Amniotic stem cell (primary cell): Measurements from ENCODE around the gene GJA9.
"Not testable (repeated sequence)": the region's sequence is repeated elsewhere in the genome, so short reads cannot be mapped to it uniquely, and the experiment has no call there.

Source experiments
- DNase-seq: peaks from one replicate; lab custom pipeline; 2025; lab: John Stamatoyannopoulos, UW

The GJA9 gene

DNA sequence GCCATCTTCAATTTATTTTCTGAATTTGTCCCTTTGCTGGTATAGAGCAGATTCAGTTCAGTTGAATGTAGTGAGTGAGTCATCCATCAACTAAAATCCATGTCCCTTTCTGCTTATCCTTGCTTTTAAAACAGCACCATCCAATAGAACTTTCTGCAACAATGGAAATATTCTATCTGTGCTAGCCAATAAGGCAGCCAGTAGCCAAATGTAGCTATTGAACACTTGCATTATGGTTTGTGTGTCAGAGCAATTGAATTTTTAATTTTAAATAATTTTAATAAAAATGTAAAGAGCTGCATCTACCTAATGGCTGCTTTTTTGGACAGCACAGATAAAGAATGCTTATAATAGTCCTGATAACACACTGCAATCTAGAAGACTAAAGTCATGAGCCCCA, at the start of gene GJA9:
TSS of gene GJA9 (minus strand) at position 101 of the 400 bp plus-strand sequence. CDS start 5,489 bp downstream, outside the sequence.
- DNase-seq, result no peak

DNA sequence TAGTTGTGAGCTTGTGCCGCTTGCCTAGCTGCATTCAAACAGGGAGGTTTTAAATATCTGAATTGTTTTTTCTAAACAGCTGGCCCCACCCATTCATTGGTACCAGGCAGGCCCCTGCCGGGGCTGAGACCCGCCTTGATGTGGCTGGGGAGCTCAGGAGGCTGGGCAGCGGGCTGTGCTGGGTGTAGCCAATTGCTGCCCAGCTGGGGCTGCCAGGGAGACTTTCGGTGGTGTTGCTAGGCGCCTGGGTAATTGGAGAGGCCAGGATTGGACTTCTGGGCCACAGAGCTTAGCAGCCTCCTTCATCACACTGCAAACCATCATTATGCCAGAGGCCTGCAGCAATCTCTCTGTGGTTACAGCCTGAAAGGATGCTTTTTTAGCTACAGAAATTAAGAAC, 48.1 kb upstream of the GJA9 start:
- no peak for DNase-seq

DNA sequence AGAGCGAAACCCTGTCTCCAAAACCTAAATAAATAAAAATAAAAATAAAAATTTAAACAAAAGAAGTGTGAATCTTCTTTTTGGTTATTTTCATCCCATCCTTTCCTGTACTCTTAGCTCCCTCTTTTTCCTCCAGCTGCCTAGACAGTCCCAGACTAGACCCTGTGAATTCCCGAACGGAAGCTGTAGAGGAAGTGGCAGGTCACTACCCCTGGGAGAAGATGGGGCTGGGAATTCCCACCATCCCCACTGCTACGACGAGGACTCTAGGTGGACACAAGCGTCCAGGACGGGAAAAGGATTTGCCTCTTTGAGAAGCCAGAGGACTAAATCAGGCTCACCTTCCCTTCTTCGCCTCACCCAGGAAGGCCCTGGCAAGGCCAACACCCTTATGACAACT, 47.7 kb upstream of the GJA9 start:
- no peak for DNase-seq

DNA sequence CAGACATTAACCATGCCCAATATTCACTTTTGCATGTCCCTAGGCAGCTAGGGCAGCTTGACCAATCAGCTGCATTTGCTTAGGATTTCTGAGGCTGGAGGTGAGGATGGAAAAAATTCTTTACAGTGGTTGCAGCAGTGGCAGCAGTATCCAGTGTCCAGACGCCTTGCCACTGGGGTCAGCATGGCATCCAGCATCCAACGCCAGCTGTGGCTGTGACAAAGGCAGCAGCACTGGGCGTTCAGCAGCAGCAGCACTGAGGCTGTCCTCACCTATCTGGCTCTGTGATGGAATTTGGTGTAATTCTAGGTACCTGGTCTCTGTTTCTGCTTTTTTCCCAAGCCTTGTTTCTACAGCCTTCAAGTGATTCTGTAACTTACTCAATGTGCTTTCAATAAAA, 44.7 kb upstream of the GJA9 start:
- DNase-seq, result no peak

DNA sequence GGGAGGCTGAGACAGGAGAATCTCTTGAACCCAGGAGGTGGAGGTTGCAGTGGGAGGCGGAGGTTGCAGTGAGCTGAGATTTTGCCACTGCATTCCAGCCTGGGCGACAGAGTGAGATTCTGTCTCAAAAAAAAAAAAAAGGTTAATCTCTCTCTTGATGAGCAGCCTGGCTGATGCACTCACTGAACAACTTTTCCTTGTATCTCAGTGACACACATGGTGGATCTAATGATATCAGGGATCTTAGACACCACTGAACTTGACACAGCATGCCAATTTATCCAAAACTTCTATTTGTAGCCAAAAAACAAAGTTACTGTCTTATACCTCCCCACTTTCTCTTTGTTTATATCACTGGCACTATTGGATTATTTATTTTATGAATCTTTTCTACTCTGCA, 44.0 kb upstream of the GJA9 start:
- no peak for DNase-seq

DNA sequence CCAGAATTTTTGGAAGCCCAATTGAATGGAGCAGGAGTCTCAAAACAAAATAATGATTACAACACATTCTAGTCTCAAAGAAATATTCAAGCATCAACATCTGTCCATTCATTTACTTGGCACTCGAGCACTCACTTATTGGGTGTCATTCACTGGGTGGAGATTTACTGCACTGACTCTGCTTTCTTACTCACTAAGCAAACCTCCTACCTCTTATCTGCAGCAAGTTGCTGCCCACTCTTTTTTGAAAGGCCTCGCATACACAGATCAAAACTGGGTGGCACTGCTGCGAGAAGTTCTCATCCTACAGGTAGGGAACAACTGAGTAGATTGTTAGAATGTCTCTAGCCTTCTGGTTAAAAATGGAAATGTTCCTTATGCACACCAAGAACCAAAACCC, 42.2 kb upstream of the GJA9 start:
- DNase-seq, result no peak

DNA sequence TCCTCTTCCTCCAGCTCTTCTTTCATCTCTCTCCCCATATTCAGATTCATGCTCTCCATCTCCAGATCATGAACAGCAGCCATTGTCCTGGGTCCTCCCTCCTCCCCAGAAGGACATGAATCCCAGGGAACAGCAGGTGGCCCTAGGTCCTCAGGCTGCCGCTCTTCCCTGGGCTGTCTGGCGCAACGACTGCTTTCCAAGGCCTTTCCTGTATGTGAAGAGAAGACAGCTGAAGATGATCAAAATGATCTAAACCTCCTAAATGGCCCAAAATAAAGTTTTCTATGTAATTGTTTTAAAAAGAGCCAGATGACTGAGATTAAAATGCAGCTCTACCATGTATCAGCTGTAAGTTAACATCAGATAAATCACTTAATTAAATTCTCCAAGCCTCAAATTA, 37.7 kb upstream of the GJA9 start:
- DNase-seq, result no peak

DNA sequence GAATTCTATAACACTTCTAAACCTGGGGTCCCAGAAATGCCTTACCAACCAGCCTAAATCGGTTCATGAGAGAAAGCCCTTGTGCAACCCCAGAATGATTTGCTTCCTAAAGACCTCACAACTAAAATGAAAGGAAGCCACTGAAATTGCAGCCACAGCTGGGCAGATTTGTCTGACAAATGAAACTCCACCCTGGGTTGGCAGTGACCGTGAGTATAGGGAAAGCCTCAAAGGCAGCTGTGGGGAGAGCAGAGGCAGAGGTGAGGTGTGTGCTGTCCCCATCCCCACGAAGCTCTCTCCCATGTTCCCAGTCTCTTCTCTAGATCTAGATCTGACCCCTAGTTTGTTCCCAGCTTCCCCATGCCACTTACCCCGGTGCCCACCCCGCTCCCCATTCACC, 37.2 kb upstream of the GJA9 start:
- DNase-seq, result no peak

DNA sequence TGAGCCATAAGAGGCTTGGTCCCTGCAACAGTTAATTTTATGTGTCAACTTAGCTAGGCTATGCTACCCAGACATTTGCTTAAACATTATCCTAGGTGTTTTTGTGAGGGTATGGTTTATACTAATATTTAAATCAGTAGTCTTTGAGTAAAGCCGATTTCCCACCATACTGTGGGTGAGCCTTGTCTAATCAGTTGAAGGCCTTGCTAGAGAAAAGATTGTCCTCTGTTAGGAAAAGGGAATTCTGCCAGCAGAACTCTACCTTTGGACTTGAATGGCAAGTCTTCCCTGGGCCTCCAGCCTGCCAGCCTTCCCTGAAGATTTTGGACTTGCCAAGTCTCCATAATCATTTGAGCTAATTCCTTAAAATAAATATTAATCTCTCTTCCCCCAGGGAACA, 36.4 kb upstream of the GJA9 start:
- no peak for DNase-seq

DNA sequence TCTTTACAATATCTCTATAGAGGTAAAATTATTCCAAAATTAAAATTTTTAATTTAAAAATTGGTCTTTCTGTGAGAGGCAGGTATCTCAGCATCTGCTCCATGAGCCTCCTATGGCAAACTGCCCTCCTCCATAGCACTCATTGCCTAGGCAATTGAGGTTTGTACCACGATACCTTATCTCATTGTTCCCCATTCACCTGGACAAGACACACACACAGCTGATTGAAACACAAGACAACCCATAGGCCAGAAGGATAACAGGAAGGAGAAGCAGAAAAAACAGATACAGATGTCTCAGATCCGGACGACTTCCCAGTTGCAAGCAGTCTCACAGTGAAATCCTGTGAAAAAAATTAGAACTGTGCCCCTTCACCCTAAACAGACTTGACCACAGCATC, 36.0 kb upstream of the GJA9 start:
- DNase-seq, result no peak

DNA sequence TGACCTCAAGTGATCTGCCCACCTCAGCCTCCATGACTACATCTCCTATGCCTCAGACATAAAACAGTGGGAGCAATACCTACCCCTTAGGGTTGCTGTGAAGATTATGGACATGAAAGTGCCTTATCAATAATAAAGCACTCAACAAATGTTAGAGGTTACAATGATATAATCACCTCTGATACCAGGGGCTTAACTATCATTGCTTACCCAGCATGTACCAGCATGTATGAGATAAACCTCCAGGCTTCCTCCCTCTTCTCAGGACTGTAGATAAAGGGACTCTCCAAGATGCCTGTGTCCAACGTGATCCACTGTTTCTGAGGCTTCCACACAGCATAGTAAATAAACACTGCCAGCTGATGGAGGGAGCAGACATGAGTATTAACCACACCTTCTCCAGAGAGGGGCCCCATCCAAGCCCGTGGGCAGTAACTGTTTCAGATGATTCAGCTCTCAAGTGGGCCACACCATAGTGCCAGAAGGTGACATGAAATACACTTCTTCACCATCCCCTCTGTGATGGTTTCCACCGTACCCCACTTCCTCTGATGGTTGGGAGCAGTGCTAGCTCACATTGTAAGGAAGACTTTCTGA, 34.1 kb upstream of the GJA9 start:
- no peak for DNase-seq

DNA sequence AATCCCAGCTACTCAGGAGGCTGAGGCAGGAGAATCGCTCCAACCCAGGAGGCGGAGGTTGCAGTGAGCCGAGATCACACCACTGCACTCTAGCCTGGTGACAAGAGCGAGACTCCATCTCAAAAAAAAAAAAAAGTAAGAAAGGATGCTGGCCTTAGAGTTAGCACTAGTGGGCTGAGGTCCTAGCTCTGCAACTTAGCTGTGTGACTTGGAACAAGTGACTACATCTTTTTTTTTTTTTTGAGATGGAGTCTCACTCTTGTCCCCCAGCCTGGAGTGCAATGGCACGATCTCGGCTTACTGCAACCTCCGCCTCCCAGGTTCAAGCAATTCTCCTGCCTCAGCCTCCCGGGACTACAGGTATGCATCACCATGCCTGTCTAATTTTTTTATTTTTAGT, 33.5 kb upstream of the GJA9 start:
- DNase-seq, result not testable (repeated sequence)

DNA sequence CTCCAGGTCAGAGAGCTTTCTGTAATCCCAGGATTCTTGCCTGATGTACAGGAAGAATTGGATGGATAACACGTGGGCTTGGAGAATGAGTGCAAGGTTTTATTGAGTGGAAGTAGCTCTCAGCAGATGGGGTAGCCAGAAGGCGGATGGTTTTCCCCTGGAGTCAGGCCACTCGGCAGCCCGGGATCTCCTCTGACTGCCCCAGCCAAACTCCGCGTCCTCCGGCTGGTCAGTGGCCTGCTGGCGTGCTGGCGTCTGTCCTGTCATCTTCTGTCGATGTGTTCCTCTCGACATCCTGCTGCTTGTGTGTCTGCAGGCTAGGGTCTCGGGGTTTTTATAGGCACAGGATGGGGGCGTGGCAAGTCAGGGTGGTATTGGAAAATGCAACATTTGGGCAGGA, 27.4 kb upstream of the GJA9 start:
- DNase-seq, result no peak

DNA sequence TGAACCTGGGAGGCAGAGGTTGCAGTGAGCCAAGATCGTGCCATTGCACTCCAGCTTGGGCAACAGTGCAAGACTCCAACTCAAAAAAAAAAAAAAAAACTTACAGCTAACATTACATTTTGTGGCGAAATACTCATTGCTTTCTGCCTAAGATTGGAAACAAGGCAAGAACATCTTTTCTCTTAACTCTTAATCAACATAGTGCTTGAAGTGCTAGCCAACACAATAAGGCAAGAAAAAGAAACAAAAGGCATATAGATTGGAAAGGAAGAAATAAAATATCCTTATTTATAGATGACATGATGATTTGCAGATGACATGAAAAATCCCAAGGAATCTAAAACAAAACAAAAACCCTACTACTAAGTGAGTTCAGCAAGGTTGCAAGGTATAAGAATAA, 24.6 kb upstream of the GJA9 start:
- DNase-seq, result no peak

DNA sequence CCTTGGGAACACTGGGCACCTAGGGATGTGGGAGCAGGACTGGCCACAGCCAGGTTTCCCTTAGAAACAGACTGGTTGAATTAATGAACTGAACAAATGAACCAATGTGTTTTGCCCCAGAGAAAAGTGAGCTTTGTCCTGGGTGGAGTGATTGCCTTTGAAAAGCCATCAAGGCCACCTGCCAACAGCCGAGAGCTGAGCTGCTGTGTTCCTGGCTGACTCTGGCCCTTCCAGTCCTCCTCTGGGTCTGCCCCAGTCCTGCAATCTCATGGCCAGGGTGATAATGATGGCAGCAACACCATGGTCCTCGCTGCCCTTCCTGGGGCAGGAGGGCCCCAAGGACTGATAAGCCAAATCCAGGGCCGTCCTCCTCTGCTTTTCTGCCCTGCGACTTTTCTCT, 18.2 kb upstream of the GJA9 start:
- no peak for DNase-seq

DNA sequence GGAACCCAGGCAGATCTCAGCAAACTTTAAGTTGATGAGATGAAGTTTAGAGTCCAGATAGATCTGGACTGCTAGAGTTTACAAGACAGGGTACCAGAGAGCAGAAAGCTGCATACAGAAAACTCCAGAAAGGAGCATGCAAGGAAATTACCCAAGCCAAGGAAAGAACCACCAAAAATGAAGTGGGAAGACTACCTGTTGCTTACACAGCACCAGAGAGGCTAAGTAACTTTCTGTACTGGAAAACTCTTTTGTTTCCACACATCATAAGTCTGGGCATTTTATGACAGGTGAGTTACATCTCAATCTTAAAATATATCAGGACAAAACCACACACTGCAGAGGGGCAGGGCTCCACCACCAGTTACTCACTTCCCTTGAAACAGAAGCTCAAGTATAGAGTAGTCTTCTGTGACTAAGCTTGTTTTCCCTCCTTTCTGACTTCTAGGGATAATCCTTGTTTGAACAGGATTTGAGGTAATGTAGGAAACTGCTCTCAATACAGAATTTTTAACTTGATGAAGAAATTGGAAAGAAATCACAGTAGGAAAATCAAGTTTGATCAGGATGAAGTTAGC, 17.4 kb upstream of the GJA9 start:
- no peak for DNase-seq

DNA sequence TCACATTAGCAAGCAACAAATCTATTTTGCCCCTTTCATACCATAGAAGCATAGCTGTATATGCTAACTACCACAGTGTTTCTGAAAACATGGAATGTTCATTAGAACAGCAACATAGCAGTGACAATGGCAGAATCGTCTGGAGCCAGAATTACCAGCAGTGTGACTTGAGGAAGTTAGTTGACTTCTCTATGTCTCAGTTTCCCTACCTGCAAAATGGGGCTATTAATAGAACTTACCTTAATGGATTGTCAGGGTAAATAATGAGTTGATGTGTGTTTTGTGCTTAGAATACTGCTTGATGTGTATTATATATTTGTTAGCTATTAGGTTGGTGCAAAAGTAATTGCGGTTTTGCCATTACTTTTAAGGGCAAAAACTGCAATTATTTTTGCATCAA, 14.8 kb upstream of the GJA9 start:
- DNase-seq, result no peak

DNA sequence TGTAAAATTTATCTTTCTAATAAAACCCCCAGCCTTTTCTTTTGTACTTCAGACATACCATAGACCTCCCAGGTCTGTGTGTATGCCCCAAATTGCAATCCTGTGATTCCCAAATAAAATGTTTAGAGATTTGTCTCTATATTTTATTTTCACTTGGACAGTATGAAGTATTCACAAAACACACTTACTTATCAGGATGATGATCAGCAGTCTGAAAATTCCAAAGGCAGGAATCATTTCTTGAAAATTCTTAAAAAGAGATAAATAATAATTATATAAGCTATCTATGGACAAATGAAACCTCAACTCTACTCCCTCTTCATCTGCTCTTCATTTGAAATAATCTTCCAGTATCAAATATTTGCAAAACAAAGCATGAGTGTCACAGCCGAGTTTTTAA, 11.6 kb upstream of the GJA9 start:
- DNase-seq, result no peak

DNA sequence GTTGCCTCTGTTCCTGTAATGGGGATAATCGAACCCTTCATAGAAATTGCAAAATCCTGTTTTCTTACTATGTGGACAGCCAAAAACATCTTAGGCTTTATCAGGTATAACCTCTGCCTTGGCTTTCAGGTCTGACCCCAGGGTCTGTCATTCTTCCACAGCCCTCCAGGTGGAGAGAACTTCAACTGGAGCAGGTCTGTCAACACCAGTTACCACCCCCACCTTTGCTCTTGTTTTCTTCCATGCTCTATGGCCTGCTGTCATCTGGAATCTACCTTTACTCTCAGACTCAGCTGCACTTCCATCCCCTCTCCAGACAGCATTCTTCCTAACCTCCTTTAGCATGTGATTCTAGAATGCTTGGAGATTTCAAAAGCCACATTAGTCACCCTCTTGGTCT, 10.4 kb upstream of the GJA9 start:
- DNase-seq, result no peak

DNA sequence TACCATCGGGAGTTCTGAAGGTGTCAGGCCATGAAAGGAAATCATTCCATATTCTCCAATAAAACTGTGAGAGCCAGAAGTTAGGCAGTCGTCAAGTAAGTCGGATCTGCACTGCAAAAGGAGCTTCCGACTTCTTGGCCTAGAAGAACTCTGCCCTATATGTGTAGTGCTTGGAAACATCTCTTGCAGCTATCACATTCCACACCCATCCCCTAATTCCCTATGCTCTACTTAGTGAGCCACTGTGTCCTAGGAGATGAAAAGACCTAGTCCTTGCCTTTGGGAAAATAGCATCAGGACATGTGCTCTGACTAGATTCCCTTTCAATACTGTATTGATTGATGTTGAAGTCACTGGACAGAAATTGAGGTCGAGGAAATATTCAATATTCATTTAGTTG, 8.2 kb upstream of the GJA9 start:
- DNase-seq, result no peak

DNA sequence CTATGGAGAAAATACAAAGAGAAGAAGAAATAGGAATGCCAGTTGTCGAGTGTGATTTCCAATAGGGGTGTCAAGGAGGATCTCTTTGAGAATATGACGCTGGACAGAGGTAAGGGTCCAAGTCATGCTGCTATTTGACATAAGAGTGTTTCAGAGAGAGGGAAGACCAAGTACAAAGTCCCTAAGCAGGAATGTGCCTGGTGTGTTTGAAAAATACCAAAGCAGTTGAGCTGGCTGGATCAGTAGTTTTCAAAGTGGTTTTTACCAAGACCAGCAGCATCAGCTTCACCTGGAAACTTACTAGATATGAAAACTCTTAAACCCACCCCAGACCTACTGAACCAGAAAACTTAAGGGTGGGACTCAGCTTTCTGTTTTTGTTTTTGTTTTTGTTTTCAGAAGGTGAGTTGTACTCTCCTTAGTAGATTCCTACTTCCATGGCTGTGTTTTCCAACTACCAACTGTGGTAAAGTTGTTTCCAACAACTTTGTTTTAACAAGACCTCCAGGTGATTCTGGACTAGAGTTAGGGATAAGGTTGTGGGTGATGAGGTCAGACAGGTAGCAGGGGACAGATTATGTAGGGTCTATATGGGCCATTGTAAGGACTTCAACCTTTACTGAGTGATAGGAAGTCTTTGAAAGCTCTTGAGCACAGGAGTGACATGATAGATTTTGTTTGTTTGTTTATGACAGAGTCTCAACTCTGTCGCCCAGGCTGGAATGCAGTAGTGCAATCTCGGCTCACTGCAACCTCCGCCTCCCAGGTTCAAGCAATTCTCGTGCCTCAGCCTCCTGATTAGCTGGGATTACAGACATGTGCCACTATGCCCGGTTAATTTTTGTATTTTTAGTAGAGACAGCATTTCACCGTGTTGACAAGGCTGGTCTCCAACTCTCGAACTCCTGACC, 7.3 kb upstream of the GJA9 start:
- no peak for DNase-seq

DNA sequence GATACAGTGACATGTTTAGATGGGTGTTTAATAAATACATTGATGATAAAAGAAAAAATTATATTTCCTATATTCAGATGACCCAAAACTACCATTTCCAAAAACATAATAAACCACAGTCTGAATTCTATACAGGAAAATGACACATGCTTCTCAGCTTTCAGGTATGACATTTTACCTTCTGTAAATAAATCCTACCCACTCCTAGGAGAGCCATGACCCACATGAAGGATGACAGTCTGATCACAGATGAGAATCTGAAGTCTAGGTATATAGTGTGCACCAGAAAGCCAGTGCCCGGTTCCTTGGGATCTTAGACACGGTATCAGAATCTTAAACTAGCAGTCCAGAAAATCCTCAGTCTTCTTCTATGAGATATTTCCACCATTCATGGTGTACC, 3.7 kb upstream of the GJA9 start:
- DNase-seq, result no peak

DNA sequence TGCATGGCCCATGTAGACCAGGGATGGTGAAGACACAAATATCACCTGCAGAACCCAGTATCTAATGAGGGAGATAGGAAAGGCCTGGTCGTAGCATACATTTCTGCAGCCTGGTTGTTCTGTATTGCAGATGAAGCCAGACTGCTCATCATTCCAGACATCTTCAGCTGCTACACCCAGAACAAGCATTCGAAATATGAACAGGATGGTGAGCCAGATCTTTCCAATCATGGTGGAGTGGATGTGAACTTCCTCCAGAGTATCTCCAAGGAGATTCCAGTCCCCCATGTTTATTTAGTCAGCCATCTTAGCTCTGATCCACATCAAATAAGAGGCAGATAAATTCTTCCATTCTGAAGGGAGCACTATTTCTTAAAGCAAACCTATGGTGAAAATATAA, 5.6 kb downstream of the GJA9 start:
- DNase-seq, result no peak
